Stimulated activated CD4-positive, alpha-beta T cell treated with anti-CD3 and anti-CD28 coated beads, Interleukin-4, amount 100 ng/mL, for 1 hour (primary cell): ENCODE results near the gene ST6GALNAC3.

Source experiments
- DNase-seq: peaks from one replicate; pipeline ENCODE4 v3.0.0-alpha.2; 2020

The ST6GALNAC3 gene

GRCh38 chr1:76470166-76470565 is 395.6 kb downstream of the ST6GALNAC3 start:
- DNase-seq: no peak

DNA sequence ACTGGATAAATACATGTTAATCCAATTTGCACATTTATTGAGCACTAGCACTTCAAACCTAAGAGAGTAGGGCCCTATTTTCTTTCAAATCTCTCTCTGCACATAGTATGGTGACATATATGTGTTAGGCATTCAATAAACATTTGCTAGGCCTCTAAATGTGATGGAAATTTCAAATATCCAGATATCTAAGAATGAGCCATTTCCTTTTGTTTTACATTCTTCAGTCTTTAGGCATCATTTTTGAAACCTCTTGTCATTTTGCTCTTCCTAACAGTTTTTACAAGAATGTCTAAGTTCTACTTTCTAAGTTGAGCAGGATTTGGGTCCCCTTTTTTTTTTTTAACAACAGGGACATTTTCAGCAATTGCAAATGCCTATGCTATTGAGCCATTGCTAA is 397.0 kb downstream of the ST6GALNAC3 start:
- DNase-seq: no peak

GRCh38 chr1:76473591-76473990 is 399.0 kb downstream of the ST6GALNAC3 start:
- DNase-seq: no peak

- no peak for DNase-seq
Measured at GRCh38 chr1:76474922-76475321, 400.4 kb downstream of the ST6GALNAC3 start.

- DNase-seq: no peak
Measured at GRCh38 chr1:76477156-76477555, 402.6 kb downstream of the ST6GALNAC3 start.

- DNase-seq: no peak
Measured at GRCh38 chr1:76480827-76481226, 406.3 kb downstream of the ST6GALNAC3 start.

DNA sequence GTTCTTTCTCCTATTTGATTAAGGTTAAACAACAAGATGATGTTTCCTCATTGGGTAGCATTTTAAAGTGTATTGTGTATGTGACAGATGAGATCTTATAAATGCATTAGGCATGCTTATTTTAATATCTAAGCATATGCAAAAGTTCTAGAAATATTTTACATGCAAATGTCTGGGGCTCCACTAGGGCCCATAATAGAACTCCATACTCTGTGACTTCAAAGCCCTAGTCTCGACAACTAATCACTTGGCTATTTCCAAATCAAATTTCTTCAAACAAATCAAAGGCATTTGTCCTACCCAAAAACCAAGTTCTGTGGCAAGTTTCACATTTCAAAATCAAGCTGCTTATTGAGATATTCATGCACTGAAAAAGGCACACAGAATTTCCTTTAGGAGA is 407.1 kb downstream of the ST6GALNAC3 start:
- DNase-seq: no peak

DNA sequence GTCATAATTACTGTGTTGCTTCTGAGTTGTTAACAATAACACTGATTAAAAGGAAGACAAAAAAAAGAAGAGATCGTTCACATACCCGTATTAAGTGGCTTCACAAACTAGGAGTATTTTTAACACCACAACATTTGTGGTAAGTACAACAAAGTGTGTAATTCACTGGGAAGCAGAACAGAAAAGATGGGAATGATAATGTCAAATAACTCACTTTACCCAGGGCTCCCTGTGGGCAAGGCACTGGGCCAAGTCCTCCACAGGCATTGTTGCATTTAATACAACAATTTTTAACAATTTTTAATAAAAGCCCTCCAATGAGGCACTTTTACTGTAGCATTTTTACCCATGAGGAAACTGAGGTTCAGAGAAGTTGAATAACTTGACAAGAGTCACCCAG is 407.7 kb downstream of the ST6GALNAC3 start:
- DNase-seq: no peak

GRCh38 chr1:76491737-76492136 is 417.2 kb downstream of the ST6GALNAC3 start:
- DNase-seq: no peak

DNA sequence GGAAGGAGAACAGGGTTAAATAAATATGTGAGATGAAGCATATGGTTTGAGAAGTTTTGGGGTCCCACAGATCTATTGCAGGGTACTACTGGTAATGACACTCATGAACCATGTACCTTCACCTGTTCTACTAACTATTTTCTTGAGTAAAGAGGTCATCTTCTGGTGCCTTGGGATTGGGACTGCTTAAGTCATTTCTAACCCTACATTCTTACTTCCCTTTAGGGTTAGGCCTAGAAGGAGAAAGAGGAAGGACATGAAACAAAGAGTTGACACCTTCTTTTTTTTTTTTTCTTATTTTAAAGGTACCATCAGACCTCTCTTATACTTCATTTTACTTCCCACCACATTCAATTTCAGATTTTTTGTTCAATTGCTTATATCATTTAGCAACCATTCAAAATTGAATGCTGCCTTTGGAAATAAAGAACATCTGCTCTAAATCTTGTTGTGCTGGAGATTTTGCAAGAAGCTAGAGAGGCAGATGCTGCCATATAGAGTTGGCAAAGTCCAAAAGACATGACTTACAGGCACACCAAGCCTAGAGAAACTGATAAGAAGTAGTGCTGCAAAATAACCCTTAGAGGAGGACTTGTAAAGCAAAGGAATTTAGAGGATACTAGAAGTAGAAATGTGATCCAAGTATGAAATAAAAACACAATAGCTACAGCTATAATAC is 418.3 kb downstream of the ST6GALNAC3 start:
- DNase-seq: no peak

DNA sequence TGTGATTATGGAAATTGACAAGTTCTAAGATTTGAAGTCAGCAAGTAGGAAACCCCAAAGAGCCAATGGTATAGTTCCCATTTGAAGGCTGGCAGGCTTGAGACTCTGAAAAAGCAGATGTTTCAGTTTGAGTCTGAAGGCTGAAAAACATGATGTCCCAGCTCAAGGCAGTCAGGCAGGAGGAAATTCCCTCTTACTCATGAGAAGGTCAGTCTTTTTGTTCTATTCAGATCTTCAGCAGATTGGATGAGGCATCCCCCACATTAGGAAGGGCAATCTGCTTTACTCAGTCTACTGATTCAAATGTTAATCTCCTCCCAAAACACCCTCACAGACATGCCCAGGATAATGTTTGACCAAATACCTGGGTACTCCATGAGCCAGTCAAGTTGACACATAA is 420.3 kb downstream of the ST6GALNAC3 start:
- DNase-seq: no peak

GRCh38 chr1:76496871-76497270 is 422.3 kb downstream of the ST6GALNAC3 start:
- no peak for DNase-seq

GRCh38 chr1:76500116-76500515 is 425.6 kb downstream of the ST6GALNAC3 start:
- DNase-seq: no peak

GRCh38 chr1:76501136-76501535 is 426.6 kb downstream of the ST6GALNAC3 start:
- DNase-seq: no peak

DNA sequence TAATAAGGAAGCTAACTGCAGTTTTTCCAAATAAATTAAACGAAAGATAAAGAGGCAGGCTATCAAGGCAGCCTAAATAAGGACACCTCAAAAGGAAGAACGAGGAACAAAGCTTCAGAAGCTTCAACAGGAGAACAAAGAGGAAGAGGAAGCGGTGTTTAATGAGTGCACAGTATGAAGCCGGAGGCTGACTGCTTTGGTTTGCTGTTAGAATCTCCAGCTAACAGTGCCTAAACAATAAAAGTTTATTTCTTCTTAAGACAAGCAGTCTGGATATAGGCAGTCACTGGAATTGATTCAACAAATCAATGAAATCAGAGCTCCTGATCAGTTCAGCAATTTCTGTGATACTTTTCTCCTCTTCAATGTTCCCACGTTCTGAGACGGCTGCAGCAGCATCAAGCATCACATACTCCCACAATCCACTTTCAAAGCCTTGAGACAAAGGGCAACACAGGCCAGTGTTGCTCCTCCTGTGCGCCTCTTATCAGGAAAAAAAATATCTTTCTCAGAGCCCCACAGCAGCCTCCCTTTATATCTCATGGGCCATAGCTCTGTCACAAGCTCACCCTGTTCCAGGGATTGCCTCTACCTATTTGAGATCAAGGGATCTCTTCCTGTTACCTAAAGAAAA is 427.2 kb downstream of the ST6GALNAC3 start:
- no peak for DNase-seq

GRCh38 chr1:76503100-76503499 is 428.6 kb downstream of the ST6GALNAC3 start:
- DNase-seq: no peak

GRCh38 chr1:76503736-76504135 is 429.2 kb downstream of the ST6GALNAC3 start:
- DNase-seq: no peak

DNA sequence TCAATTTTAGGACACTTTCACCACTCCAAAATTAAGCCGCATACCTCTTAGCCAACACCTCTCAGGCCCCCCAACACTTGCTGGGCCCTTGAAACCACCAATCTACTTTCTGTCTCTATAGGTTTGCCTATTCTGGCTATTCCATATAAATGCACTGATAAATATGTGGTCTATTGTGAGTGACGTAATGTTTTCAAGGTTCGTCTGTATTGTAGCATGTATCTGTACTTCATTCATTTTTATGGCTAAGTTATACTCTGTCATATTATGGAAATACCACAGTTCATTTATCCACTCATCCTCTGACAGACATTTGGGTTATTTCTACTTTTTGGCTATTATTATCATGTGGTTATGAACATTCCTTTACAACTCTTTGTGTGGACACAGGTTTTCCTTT is 432.8 kb downstream of the ST6GALNAC3 start:
- DNase-seq: no peak

GRCh38 chr1:76508871-76509270 is 434.3 kb downstream of the ST6GALNAC3 start:
- no peak for DNase-seq

GRCh38 chr1:76510672-76511557 is 436.4 kb downstream of the ST6GALNAC3 start:
- peak; percentile 5 for DNase-seq

- DNase-seq: no peak
Measured at GRCh38 chr1:76511558-76512179, 437.1 kb downstream of the ST6GALNAC3 start.

GRCh38 chr1:76530953-76531352 is 456.4 kb downstream of the ST6GALNAC3 start:
- DNase-seq: no peak

- no peak for DNase-seq
Measured at GRCh38 chr1:76541618-76542017, 467.1 kb downstream of the ST6GALNAC3 start.
